ENCODE measurements around the gene LHX6. TPM values are rescaled to one million over a fixed set of nuclear protein-coding genes. Genes with fewer than 3 reads are reported as not detected.

The LHX6 gene
- total RNA-seq, 1 experiment from 2014 or later, result 1.8 TPM

DNA sequence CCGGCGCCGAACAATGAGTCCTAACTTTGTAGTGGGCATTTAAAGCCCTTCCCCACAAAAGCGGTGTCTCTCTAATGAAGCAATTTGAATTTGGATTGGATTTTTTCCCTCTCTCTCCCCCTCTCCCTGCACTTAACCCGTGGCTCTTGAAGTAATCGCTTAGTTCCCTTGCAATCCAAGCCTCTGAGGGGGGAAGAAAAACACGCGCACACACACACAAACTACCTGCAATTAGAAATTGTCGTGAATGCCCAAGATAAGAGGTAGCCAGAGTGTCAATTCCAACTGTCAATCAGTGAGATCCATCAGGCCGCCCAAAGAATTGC lies 1.2 kb downstream of the LHX6 start:
- Histone ChIP-seq H3K18ac (ENCODE audit: insufficient read length, low read depth, low read length) (no peak overlapping the region), H2BK20ac (ENCODE audit: low read depth, low read length, poor library complexity, severe bottlenecking) (no peak overlapping the region), H3K9ac (ENCODE audit: extremely low read depth, insufficient read length, low read length) (no peak overlapping the region), H3K27ac (ENCODE audit: insufficient read length, low read depth, low read length) (no peak overlapping the region), H3K79me2 (ENCODE audit: insufficient read depth, low read length) (no peaks in the 10 kb centered on the region), H3T11ph (ENCODE audit: low read length) (no peak overlapping the region), H3K9me3 (ENCODE audit: control insufficient read depth, low read depth, low read length) (no peaks in the 10 kb centered on the region), H3K14ac (ENCODE audit: insufficient read depth, low read length) (no peak overlapping the region), H3K79me1 (ENCODE audit: insufficient read depth, low read depth, low read length, poor library complexity, severe bottlenecking) (no peaks in the 10 kb centered on the region), H2BK120ac (ENCODE audit: low read depth, low read length, poor library complexity, severe bottlenecking) (no peak overlapping the region), H3K4me2 (ENCODE audit: insufficient read depth, insufficient read length, low read length) (peak overlapping the region; percentile 36), H3K27me3 (ENCODE audit: insufficient read depth, low read length) (peaks cover 88% of the 10 kb centered on the region), H2AK5ac (ENCODE audit: insufficient read length, low read length) (no peak overlapping the region), H2AFZ (ENCODE audit: low read length) (no peak overlapping the region), H4K20me1 (ENCODE audit: control insufficient read depth, insufficient read depth, insufficient read length) (peaks cover 2% of the 10 kb centered on the region), H2BK15ac (ENCODE audit: low read depth, low read length) (no peak overlapping the region), H4K91ac (ENCODE audit: insufficient read length, low read depth, low read length) (no peak overlapping the region), H3K4me1 (ENCODE audit: insufficient read depth, low read length) (peaks cover 3% of the 10 kb centered on the region; the same call in 1 of the 2 replicates), H3K56ac (ENCODE audit: insufficient read length, low read depth, low read length) (no peak overlapping the region), H3K23ac (ENCODE audit: insufficient read length, low read depth, low read length) (no peak overlapping the region), H3K4ac (ENCODE audit: low read depth, low read length) (no peak overlapping the region), H2BK5ac (ENCODE audit: insufficient read length, low read length) (no peak overlapping the region), H4K8ac (replicated peaks; ENCODE audit: insufficient read length, low read depth, low read length) (no peak overlapping the region), H4K5ac (ENCODE audit: insufficient read length, low read depth, low read length) (no peak overlapping the region), H3K23me2 (ENCODE audit: insufficient read length, low read depth, low read length, poor library complexity, severe bottlenecking) (peaks cover 14% of the 10 kb centered on the region), H2BK12ac (ENCODE audit: insufficient read length, low read depth, low read length) (no peak overlapping the region)
- DNase-seq, result no peak
- Mint-ChIP-seq H3K4me1 (peaks cover 9 to 26% of the 10 kb centered on the region in 2 experiments), H3K4me3 (peak overlapping the region; percentile 31 to 75), H3K36me3 (ENCODE audit: insufficient read depth in 1 of 3, low read depth in 3 of 3) (peaks cover 0 to 4% (median 1%) of the 10 kb centered on the region in 3 experiments; a peak in 4 of 7 replicates), H3K9me3 (peaks cover 4 to 5% of the 10 kb centered on the region in 2 experiments; a peak in 3 of 5 replicates), H3K27me3 (ENCODE audit: low read depth) (peaks cover 61% of the 10 kb centered on the region), H3K27ac (no peak overlapping the region)
- WGBS (ENCODE audit: extremely low coverage, insufficient read length, low lambda C conversion rate), result no CpG with 5 or more reads among the region's 10 CpGs
- peak; percentile 21; the same call in 1 of the 3 replicates for TF ChIP-seq CTCF (conservative IDR thresholded peaks at IDR 0.05)

All from H9 (cell line).